Measurements from ENCODE around the gene NPAS1.

The NPAS1 gene

DNA sequence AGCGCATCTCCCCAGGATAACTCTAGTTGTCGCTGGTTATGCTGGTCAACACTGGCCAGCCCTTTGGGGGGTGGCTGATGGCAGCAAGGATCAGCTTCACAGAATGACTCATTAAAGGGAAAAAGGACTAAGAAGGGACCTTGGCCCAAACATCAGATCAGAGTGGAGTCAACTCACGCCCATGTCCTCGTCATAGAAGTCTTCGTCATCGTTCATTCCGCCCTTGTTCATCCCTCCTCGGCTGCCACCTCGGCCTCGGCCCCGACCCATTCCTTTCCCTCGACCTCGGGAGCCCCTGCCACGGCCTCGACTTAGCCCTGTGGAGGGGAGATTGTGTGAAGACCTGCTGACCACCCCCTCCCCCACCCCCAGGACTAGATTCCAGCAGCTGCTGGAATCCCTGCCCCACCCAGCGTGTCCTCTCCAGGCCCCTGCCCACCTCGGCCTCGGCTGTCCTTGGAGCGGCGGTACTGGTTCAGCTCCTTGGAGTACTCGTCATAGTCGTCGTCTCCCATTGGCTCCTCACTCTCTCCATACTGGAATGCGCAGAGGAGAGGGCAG is 65.3 kb downstream of the NPAS1 start:
- DNase-seq = no peak

DNA sequence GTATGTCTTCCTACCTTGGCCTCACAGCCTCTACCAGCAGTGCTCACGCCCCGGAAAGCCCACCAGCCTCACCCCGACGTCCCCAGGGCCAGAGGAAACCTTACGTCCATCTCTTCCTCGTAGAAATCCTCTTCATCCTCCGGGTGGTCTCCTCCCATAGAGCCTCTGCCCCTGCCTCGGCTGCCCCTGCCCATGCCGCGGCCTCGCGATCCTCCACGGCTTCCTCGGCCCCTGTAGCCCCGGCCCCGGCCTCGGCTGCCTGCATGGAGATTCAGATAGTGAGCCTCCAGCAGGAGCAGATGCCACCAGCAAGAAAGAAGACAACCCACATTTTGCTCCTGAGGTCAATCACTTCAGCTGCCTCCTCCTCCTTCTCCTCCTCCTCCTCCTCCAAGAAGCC is 66.6 kb downstream of the NPAS1 start:
- DNase-seq = no peak

DNA sequence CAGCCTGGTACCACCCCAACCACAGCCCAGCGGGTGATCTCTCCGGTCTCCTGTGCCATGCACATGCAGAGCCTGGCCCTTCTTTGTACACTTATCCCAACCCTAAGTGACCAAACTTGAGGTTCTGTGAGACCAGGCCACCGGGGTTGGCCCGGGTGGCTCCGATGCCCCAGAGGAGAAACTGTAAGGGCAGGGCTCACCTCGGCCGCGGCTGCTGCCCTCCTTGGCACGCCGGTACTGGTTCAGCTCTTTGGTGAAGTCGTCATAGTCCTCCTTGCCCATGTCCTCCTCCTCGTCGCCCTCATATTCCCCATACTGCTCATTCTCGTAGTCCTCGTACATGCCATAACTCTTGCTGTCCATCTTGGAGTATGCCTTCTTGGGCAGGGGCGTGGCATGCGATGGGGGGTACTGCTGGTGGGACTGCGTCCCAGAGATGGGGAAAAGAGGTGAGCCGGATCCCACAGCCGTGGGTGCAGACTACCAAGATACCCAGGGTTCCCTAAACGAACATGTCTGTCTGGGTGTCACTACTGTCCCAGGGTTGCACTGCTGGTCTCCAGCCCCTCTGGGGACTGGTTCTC is 70.2 kb downstream of the NPAS1 start:
- DNase-seq = no peak

DNA sequence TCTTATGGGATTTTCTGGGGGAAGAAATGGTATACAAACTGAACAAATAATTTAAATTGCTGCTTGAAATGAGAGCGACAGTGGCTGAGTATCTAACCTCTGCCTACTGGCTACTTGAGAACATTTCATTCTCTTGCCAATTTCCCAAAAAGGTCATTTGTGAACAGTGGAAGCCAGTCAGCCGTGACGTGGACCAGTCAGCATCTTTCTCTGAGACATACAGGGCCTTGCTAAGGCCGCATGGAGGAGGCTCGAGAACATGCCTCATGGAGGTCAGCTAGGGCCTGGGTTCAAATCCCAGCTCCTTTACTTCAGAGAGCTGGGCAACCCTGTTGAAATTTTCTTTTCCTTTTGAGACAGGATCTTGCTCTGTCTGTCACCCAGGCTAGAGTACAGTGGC is 73.6 kb downstream of the NPAS1 start:
- DNase-seq = no peak

DNA sequence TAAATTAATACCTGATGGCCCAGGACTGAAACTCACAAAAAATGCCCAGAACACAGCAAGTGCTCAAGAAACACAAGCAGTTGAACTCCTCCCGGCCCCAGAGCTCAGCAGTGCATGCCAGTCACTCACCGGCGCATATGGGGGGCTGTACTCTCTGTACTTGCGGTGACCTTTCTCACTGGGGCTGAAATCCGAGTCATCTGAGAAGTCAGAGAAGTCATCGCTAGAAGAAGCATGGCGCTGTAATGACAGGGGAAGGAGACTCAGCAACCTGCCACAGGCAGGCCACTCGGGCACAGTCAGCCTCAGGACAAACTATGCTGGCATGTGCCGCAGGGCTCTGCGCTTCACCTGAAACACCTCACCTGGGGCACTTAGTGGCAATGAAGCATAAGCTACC is 74.2 kb downstream of the NPAS1 start:
- DNase-seq = no peak

DNA sequence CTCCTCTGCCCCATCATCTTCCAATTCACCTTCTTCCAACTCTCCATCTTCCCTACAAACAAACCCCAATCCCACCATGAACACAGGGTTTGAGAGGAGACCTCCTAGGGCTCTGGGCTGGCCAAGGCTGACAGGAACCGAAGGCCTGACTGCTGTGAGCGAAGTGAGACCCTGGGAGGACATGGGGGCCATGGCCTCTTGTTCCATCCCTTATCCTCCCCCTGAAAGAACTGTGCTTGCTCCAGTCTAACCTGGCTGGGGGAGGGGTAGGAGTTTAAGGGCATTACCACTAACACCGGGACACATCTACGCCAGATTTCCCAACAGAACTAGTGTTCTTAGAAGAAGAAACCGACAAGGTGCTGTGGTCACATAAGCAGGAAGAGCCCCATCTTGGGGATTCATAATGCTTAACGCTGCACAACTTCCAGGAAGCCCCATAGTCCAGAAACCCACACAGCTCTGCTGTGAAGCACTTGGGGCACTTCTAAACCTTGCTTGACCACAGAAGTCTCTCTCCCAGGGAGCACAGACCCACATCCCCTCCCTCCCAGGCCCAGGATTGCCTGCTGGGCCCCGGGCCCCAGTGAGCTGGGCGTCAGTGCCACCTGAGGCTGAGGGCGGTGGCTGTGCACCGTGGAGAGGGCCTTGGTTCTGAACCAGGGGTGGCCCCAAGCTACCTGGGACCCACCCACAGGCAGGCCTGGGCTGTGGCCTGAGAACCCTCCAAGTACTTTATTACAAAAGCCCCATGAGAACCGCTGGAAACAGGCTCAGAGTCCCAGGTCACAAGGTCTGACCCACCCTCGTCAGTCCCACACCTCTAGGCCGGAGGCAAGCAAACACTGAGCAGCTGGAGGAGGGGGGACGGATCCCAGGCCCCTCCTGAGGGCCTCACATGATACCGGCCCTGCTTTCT is 75.2 kb downstream of the NPAS1 start:
- DNase-seq = no peak

Measured in amniotic stem cell (primary cell).